GM21526 (cell line): ENCODE data around the gene MPO.

ENCODE experiments used
- ATAC-seq: cut with Tn5 transposase; IDR thresholded peaks from one replicate; pipeline ENCODE4 v1.9.1; 2021; ENCODE audit warnings: moderate library complexity; ENCODE audit not compliant: unreplicated experiment, low FRiP score

Gene MPO

GRCh38 chr17:58265902-58266875 lies 14.5 kb downstream of the MPO start:
- no peak for ATAC-seq

- no peak for ATAC-seq
Measured at GRCh38 chr17:58265271-58265670, 15.5 kb downstream of the MPO start.

DNA sequence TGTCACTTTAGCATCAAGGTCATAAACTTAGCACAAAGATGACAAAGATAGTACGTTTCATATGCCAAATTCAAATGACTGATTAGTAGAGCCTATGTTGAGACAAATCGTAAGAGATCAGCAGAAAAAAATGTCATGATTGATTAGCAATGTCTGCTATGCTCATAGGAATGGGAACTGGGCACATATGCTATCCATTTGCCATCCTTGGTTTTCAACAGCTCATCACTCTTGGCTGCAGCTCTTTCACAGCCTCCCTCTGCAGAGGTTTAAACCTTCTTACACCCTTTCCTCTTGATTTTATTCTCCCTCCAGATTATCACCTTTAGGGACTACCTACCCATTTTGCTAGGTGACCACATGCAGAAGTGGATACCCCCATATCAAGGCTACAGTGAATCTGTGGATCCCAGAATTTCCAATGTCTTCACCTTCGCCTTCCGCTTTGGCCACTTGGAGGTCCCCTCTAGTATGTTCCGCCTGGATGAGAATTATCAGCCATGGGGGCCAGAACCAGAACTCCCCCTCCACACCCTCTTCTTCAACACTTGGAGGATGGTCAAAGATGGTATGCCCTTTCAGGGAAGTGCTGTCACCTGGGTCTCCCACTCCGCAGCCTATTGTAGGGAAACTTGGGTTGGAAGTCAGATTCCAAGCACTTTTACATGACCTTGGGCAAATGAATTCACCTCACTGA lies 16.2 kb downstream of the MPO start:
- no peak for ATAC-seq

- ATAC-seq = no peak
Measured at GRCh38 chr17:58263773-58264172, 17.0 kb downstream of the MPO start.

DNA sequence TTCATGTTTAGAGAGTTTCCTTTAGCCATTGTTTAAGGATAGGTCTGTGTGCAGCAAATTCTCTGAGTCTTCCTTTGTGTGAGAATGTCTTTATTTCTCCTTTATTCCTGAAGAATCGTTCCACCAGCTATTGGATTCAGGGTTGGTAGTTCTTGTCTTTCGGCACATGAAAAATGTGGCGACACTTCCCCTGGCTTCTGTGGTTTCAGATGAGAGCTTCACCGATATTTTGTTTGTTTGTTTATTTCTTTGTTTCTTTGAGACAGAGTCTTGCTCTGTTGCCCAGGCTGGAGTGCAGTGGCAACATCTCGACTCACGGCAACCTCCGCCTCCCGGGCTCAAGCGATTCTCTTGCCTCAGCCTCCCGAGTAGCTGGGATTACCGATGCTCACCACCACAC lies 18.6 kb downstream of the MPO start:
- no peak for ATAC-seq

GRCh38 chr17:58254803-58255202 lies 25.9 kb downstream of the MPO start:
- no peak for ATAC-seq

GRCh38 chr17:58253082-58253481 lies 27.7 kb downstream of the MPO start:
- no peak for ATAC-seq

DNA sequence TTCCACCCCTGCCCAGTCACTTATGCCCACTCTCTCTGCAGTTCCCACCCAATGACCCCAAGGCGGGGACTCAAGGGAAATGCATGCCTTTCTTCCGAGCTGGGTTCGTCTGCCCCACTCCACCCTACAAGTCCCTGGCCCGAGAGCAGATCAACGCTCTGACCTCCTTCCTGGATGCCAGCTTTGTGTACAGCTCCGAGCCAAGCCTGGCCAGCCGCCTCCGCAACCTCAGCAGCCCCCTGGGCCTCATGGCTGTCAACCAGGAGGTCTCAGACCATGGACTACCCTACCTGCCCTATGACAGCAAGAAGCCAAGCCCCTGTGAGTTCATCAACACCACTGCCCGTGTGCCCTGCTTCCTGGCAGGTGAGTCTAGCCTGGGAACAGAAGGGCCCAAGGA lies 28.6 kb downstream of the MPO start:
- ATAC-seq = no peak

DNA sequence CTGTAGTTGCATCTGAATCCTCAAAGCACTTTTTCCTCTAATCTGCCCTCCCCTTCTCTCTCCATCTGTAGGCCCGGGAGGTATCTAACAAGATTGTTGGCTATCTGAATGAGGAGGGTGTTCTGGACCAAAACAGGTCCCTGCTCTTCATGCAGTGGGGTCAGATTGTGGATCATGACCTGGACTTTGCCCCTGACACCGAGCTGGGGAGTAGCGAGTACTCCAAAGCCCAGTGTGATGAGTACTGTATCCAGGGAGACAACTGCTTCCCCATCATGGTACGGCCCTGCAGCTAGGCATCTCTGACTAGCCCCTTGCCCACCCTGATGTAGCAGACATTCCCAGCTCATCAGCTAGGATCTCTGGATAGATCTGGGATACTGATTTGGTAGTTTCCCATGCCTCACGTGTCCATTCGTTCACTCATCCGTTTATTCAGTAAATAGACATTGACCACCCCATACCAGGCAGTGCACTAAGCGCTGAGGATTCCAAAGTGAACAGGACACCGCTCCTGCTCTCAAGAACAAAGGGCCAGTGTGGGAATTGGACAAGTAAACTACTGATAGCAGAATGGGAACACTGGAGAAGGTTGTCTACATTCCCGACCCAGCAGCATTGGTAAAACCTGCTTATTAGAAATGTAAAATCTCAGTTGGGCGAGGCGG lies 30.3 kb downstream of the MPO start:
- ATAC-seq = no peak

GRCh38 chr17:58249270-58250133 lies 31.2 kb downstream of the MPO start:
- peak; percentile 56 for ATAC-seq

DNA sequence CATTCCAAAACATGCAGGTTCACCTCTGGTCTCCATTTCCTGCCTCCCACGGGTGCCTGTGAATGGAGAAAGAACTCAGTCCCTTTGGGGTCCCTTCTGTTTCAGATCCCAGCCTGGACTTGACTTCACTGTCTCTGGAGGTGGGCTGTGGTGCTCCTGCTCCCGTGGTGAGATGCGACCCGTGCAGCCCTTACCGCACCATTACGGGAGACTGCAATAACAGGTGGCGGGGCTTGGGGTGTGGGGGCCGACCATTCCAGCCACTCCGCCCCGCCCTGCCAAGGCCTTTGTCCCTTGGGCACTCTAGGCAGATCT lies 31.8 kb downstream of the MPO start:
- ATAC-seq = no peak

DNA sequence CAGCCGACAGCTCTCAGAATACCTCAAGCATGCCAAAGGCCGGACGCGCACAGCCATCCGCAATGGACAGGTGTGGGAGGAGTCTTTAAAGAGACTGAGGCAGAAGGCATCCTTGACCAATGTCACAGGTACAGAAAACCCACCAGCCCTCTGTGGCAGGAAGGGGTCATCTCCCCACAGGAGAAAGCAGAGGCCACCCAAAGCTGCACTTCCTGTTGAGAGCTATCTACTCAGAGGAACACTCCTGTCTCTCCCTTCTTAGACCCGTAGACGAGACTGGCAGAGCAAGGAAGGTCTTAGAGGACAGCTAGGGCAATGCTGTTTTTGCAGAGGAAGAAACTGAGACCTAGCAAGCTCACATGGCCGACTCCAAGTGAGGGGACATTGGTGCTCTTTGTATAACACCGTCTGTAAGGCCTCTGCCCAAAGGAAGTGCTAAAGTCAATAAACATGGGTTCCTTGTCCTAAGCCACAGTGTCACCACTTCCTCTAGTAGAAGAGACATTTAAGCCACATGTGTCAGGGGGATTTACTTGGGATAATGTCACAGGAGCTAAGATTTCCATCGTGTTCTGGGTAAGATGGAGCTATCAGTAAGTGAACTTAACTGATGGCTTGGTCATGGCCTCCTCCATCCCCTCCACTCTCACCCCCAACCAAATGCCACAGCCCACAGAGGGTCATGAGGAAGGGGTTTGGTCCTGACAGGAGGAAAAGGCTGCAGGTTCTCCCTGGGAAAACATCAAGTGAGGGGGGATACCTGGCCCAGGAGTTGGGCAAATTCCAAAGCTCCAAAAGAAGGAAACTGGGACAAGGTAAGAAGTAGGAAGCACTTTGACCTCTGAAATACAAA lies 33.0 kb downstream of the MPO start:
- ATAC-seq = no peak

GRCh38 chr17:58246781-58247180 lies 34.0 kb downstream of the MPO start:
- no peak for ATAC-seq

GRCh38 chr17:58246104-58246740 lies 34.5 kb downstream of the MPO start:
- ATAC-seq = no peak

- ATAC-seq = no peak
Measured at GRCh38 chr17:58245428-58246103, 35.2 kb downstream of the MPO start.

DNA sequence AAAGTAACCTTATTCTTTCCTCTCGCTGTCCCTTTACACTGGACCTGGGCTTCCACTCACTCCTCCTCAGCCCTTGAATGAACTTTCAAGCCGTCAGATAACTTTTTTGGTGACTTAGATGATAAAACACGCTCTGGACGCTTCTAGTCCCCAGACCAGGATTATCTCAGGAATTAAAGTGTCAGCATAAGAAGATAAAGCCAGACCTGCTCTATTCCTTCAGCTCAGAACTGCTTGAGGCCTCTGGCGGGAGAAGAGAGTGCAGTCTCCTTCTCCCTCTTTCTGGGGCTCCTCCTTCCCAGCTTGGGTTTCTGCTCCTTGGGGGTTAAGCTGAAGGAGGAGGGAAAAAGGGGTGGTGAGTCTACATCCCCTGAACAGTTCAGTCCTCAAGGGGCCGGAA lies 35.8 kb downstream of the MPO start:
- no peak for ATAC-seq

GRCh38 chr17:58242171-58242784 lies 38.5 kb downstream of the MPO start:
- ATAC-seq = no peak

DNA sequence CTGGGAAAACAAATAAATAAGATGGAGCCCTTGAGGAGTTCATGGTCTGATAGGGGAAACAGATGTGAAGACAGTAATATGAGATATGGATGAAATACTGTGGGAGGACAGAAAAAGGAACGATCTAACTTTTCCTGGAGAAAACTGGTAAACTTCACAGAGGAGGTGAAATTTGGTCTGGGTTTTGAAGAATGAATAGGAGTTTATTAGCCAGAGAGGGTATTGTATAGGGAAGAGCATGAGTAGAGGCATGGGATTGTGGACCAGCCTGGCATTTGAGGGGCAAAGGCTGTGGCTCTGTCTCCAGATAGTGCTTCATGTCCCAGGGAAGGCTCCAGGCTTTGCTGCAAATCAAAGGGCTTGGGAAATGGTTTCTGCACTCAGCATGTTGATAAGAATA lies 40.7 kb downstream of the MPO start:
- ATAC-seq = no peak
